Sigmoid colon (tissue), 4 donors: Measurements from ENCODE around the gene MIAT.

Source experiments
- CTCF ChIP-seq, 4 experiments: fragments of 450-650 bp in 3 of 4; fragments of 200-600 bp in 1 of 4; IDR thresholded peaks; one replicate each; pipeline ENCODE4 v1.5.1; 2016 to 2019; ENCODE audit warnings: antibody characterized with exemption in 4 of 4, mild to moderate bottlenecking in 3 of 4, moderate library complexity in 2 of 4
- POLR2A ChIP-seq, 2 donors: fragments of 450-650 bp; IDR thresholded peaks; one replicate each; pipeline ENCODE4 v1.6.1; 2016; ENCODE audit warnings: antibody characterized with exemption in 2 of 2, mild to moderate bottlenecking in 2 of 2, moderate library complexity in 2 of 2
- POLR2AphosphoS5 ChIP-seq, 4 donors: sonication (generic); formaldehyde crosslinking; IDR thresholded peaks; one replicate each; pipeline ENCODE4 v1.6.1; 2017; ENCODE audit warnings: antibody characterized with exemption in 4 of 4

GRCh38 chr22:26707090-26707489 is 49.7 kb downstream of the MIAT start:
- no peak for TF ChIP-seq POLR2AphosphoS5 (IDR thresholded peaks at IDR 0.05)
- no peak for TF ChIP-seq CTCF (IDR thresholded peaks at IDR 0.05)
- TF ChIP-seq POLR2A (IDR thresholded peaks at IDR 0.05) = no peak
